ENCODE measurements around the gene RAB3B. TPM values are rescaled to one million over a fixed set of nuclear protein-coding genes. Genes with fewer than 3 reads are reported as not detected.

RAB3B gene
- total RNA-seq, 4 donors from 2014 or later = 0.02 to 0.04 TPM; not detected in 2

DNA sequence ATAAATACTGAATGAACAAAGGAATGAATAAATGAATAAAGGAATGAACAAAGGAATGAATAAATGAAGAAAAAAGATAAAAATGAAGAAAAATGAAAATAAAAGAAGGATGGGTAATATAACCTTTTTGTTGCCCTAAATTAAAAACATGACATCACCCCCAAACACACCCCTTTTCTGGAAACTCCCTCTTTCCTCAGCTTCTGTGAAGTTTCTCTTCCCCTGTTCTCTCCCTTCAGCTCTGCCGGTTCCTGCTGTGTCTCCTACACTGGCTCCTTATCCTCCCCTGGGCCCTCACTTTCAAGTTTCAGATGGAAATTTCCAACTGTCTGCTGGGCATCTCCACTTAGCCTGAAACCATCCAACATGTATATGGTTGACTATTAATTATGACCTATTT lies 37.9 kb downstream of the RAB3B start:
- no peaks in the 10 kb centered on the region for H3K36me3 ChIP-seq
- no peak for ATAC-seq
- H3K27me3 ChIP-seq = peaks cover 0 to 3% (median 0%) of the 10 kb centered on the region in 3 donors
- H3K27ac ChIP-seq = no peak overlapping the region
- intact Hi-C loops (cut with DNase I; ENCODE audit: low total_unique reads) = no loop called here
- in situ Hi-C loops (cut with MboI; ENCODE audit: low sequenced_read_pairs in 4 of 4) = no loop called here
- no peak for DNase-seq
- TF ChIP-seq CTCF (IDR thresholded peaks at IDR 0.05 in 4 of 5, conservative IDR thresholded peaks at IDR 0.05 in 1 of 5) (no peak), POLR2A (IDR thresholded peaks at IDR 0.05) (no peak)
- H3K9me3 ChIP-seq = peaks cover 0 to 4% (median 0%) of the 10 kb centered on the region in 3 donors
- no peaks in the 10 kb centered on the region for H3K4me1 ChIP-seq
- no peak overlapping the region for H3K4me3 ChIP-seq

DNA sequence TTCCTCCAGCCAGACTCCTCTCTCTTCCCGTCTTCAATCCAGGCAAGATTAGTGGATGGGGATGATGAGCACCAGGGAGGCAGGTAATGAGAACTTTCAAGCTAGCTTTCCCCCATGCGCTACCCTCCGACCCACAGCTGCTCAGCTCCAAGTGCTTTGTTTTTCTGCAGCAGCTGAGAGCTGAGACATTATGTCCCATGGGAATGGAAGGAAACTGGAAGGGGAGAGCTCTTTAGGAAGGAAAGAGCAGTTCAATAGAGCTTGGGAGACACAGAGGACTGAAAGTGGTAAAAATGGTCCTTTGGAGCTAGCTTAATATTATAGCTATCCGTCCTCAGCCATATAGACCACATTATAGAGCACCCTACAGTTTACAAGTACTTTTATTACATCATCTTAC lies 39.8 kb downstream of the RAB3B start:
- no peak for ATAC-seq
- no peak for TF ChIP-seq CTCF (IDR thresholded peaks at IDR 0.05 in 4 of 5, conservative IDR thresholded peaks at IDR 0.05 in 1 of 5)
- TF ChIP-seq POLR2A (IDR thresholded peaks at IDR 0.05) = no peak
- DNase-seq = no peak
- Histone ChIP-seq H3K27ac (no peak overlapping the region), H3K36me3 (no peaks in the 10 kb centered on the region), H3K4me1 (no peaks in the 10 kb centered on the region), H3K27me3 (peaks cover 0 to 3% (median 0%) of the 10 kb centered on the region in 3 donors), H3K4me3 (no peak overlapping the region), H3K9me3 (peaks cover 0 to 4% (median 0%) of the 10 kb centered on the region in 3 donors)
- in situ Hi-C loops (cut with MboI; ENCODE audit: low sequenced_read_pairs in 4 of 4) (no loop called here), intact Hi-C loops (cut with DNase I; ENCODE audit: low total_unique reads) (no loop called here)

GRCh38 chr1:51949014-51949702 lies 41.3 kb downstream of the RAB3B start:
- no peak for DNase-seq
- H3K36me3 ChIP-seq = no peaks in the 10 kb centered on the region
- no peak overlapping the region for H3K4me3 ChIP-seq
- no peaks in the 10 kb centered on the region for H3K4me1 ChIP-seq
- H3K27ac ChIP-seq = no peak overlapping the region
- in situ Hi-C loops (cut with MboI; ENCODE audit: low sequenced_read_pairs in 4 of 4) (no loop called here), intact Hi-C loops (cut with DNase I; ENCODE audit: low total_unique reads) (no loop called here)
- ATAC-seq = no peak
- H3K27me3 ChIP-seq = peaks cover 0 to 3% (median 0%) of the 10 kb centered on the region in 3 donors
- TF ChIP-seq CTCF (IDR thresholded peaks at IDR 0.05 in 4 of 5, conservative IDR thresholded peaks at IDR 0.05 in 1 of 5) (no peak), POLR2A (IDR thresholded peaks at IDR 0.05) (no peak)
- H3K9me3 ChIP-seq = peaks cover 0 to 4% (median 0%) of the 10 kb centered on the region in 3 donors

DNA sequence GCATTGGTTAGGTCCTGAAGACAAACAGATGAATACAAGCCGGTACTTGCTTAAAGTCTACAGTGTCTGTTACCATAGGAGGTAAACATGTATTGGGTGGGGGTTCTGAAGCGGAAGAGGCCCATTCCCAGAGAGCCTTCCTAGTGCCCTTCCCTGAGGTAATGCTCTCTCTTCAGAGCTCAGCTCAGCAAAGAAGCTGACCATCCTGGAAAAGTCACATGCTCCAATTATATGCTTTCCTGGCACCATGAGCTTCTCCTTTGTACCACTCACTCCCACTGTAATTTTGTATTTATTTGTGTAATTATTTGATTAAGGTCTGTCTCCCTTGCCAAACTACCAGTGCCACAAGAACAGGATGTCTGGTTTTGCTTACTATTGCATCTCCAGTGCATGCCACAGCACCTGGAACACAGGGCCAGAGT lies 42.0 kb downstream of the RAB3B start:
- no peak overlapping the region for H3K27ac ChIP-seq
- ATAC-seq (no peak), DNase-seq (no peak)
- in situ Hi-C loops (cut with MboI; ENCODE audit: low sequenced_read_pairs in 4 of 4) (no loop called here), intact Hi-C loops (cut with DNase I; ENCODE audit: low total_unique reads) (no loop called here)
- no peaks in the 10 kb centered on the region for H3K36me3 ChIP-seq
- no peaks in the 10 kb centered on the region for H3K4me1 ChIP-seq
- TF ChIP-seq CTCF (IDR thresholded peaks at IDR 0.05 in 4 of 5, conservative IDR thresholded peaks at IDR 0.05 in 1 of 5) = no peak
- no peak for TF ChIP-seq POLR2A (IDR thresholded peaks at IDR 0.05)
- H3K9me3 ChIP-seq = peaks cover 0 to 4% (median 0%) of the 10 kb centered on the region in 3 donors
- peaks cover 0 to 3% (median 0%) of the 10 kb centered on the region in 3 donors for H3K27me3 ChIP-seq
- no peak overlapping the region for H3K4me3 ChIP-seq
